GM21723 (cell line): Measurements from ENCODE around the gene SFSWAP.
A peak's percentile ranks its signal among the peaks of the same experiment; 100 is the strongest.
"Not testable (repeated sequence)": the region's sequence is repeated elsewhere in the genome, so short reads cannot be mapped to it uniquely, and the experiment has no call there.

Experiments used
- ATAC-seq: cut with Tn5 transposase; IDR thresholded peaks from one replicate; pipeline ENCODE4 v1.9.1; 2021; ENCODE audit warnings: mild to moderate bottlenecking, moderate library complexity; ENCODE audit not compliant: unreplicated experiment

The SFSWAP gene

DNA sequence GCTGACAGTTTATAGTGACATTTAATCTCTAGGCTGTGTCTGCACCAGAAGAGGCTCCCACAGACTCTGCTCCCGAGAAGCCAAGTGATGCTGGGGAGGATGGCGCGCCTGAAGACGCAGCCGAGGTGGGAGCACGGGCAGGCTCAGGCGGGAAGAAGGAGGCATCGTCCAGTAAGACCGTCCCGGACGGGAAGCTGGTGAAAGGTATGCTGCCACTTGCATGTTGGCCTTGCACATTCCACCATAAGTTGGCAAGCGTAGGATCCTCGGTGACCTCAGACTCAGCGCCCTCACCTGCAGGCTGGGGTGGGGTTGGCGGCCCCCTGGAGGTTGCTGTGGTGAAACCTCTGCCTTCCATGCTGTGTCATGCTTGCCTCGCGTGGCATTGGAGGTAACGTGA, 45.6 kb downstream of the SFSWAP start:
- no peak for ATAC-seq

DNA sequence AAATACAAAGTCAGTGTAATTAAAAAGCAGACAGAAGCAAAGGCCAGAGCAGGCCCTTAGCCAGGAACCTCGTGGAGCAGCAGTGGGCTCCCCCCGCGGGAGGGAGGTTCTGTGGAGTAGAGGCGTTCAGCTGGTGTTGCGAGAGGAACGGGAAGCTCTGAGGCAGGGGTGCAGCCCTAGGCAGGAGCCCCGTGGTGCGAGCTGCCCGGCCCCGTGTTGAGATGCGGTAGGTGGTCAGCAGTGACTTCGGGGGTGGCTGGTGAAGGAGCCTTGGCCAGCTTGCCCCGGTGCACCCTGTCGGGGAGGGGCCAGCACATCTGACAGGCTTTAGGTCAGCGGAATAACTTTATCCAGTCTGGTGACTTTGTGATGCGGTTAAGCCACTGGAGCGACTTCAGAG, 46.2 kb downstream of the SFSWAP start:
- ATAC-seq, result no peak

DNA sequence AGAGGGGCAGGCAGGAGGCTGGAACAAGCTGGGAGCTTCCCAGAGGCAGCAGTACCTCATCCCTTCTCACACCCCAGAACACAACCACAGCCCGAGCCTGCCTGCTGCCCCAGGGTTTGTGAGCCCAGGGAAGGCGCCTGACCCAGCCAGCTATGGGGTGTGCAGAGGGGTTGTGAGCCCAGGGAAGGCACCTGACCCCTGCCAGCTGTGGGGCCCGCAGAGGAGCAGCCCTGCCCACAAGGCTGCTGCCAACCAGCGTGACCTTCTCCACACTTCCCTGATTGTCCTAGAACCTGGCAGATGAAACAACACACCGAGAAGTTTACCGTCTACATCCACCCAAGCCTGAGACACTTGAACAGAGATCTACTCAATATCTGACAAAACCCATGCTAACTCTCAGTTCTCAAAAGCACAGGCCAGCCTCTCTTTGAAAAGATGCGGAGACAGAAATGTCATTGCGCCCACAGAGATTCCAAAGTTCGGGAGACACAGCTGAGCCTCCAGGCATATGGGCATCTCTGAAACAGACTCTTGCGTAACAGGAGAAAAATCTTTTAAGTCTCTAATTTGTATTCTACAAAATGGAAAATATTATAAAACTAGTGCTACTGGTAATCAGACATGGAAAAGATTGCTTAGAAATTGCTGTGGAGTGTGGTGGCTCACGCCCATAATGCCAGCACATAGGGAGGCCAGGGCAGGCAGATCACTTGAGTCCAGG, 47.3 kb downstream of the SFSWAP start:
- no peak for ATAC-seq

DNA sequence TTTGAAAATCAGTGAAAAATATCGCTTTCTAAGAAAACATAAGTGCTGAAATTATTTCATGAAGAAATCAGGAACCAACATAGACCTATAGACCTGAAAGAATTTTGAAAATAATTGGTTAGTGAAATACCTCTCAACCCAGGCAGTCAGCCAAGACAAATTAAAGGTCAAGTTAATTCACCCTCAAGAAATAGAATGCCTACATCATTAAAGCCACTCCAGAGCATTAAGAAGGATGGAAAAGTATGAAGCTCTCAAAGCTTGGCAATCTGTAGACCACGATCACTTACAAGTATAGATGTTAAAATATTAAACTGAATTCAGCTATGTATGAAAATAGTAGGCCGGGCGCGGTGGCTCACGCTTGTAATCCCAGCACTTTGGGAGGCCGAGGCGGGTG, 48.3 kb downstream of the SFSWAP start:
- ATAC-seq, result no peak

DNA sequence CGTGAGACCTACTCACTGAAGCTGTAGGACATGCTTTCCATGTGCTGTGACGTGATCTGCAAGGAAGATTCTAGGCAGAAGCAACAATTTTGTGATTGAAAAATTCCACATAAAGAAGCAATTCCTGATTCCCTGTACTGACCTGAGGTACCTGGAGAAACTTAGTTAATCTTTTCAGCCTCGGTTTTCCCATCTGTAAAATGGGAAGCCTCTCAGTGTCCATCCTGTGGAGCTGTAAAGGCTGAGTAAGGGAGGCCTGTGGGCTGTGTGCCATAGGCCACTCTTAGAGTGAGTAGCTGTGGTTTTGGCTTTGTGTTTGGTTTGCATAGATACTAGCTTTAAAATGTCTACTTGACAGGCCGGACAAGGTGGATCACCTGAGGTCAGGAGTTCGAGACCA, 50.7 kb downstream of the SFSWAP start:
- no peak for ATAC-seq

DNA sequence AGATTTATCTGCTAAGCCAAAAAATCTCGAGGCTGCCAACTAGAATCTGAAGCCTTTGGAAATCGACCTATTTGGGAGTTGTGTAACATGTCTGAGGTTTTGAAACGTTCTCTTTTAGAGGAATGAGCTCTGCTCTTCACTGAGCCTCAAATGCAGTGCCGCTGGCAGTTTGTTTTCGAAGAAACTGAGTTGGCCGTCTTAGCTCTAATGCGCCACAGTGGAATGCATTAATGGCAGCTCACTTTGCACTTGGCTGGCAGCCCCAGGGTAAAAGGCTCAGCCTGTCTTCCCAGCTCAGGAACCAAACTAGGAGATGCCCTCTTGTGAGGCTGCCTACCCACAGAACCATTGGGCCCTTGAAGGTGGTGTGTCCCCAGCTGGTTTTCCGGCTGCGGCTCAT, 53.8 kb downstream of the SFSWAP start:
- no peak for ATAC-seq

DNA sequence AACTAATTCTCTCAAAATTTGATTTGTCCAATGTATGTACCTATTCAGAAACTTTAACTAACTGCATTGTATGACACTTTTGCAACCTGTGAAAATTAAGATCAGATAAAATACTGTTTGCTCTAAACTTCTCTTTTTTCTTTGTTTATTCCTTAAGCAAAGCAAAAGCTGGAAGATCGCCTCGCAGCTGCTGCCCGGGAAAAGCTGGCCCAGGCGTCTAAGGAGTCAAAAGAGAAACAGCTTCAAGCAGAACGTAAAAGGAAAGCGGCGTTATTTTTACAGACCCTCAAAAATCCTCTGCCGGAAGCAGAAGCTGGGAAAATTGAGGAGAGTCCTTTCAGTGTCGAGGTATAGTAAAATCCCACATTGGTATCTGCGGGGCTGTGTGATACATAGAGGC, 55.1 kb downstream of the SFSWAP start:
- ATAC-seq, result no peak

DNA sequence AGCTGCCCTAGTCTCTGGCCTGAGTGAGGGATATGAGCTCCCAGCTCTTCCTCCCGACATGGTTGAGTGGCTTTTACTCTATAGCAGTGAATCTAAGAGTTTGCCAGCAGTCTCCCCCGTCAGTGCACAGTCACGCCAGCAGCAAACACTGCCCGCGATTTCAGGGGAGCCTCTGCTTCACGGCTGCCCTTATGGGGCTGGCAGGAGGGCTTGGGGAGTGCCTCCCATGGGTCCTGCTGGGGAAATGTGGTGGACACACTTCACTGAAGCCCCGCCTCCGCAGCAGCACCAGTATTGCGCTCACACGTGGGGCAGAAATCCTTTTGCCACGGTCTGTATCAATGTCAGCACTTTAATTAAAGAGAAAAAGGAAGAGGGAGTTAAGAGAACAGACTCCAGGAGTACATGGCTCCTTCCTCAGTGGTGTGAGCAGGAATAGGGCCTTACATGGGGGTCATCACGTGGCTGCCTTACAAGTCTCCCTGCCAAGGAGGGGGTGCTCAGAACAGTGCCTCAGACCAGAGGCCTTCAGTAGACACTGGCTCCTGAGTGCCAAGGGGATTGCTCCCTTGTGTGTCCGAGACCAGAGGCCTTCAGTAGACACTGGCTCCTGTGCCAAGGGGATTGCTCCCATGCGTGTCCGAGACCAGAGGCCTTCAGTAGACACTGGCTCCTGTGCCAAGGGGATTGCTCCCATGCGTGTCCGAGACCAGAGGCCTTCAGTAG, 55.7 kb downstream of the SFSWAP start:
- no peak for ATAC-seq

DNA sequence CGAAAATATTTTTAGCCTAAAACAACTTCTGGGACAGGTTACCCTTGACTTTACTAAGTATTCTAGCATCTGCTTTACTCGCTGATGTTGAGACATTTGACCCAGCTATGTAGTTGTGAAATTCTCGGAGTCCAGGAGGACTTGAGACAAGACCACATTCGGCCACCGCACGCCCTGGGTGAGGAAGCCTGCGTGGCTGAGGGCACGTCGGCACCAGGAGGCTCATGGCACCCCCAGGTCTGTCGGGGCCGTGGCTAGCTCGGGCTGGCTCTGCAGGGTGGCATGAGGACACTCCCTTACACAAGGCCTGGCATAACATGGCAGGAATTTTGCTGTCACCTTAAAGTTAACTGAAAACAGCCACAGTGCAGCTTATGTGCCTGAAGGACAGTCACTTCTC, 59.2 kb downstream of the SFSWAP start:
- ATAC-seq, result no peak

DNA sequence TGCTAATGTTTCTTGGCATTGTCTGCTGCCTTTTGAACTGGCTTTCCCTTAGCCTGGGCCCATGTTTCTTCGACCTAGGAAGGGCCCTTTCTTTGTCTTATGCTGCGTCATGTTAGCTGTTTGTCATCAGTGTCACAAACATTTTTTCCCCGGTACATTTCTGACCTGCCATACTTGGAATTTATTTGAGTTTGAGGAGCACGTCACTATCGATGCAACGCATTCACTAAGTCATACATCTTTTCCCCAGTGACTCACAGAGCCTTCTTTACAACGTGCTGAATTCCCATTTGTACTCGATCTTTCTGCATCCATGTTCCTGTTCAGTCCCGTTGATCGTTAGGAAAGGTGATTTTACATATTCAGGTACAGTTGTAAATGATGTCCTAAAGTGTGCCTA, 61.1 kb downstream of the SFSWAP start:
- ATAC-seq, result no peak

DNA sequence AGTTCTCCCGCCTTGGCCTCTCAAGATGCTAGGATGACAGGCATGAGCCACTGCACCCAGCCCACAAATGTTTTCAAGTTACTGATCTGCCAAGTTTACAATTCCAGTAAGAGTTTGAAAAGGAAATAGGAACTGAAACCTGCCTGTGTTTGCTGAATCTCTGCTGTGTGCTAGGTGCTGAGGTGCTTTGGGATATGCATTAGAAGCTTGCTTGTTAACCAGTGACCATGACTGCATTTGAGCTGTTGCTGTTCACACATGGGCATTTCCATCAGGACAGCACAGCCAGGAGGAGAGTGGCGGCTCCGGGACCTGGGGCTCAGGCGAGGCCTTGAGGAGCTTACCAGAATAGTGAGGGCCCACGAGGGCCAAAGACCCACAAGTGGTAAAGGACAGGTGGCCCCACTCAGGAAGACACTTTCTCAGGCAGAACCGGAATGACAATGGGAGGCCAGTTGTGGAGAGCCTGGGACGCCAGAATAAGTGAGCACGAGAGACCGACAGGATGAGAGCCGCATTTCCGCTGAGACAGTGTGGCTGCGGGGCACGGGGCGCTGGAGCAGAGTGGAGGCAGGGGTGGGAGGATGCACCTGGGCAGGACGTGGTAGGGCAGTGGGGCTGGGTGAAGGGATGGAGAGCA, 62.8 kb downstream of the SFSWAP start:
- peak; percentile 83 for ATAC-seq

DNA sequence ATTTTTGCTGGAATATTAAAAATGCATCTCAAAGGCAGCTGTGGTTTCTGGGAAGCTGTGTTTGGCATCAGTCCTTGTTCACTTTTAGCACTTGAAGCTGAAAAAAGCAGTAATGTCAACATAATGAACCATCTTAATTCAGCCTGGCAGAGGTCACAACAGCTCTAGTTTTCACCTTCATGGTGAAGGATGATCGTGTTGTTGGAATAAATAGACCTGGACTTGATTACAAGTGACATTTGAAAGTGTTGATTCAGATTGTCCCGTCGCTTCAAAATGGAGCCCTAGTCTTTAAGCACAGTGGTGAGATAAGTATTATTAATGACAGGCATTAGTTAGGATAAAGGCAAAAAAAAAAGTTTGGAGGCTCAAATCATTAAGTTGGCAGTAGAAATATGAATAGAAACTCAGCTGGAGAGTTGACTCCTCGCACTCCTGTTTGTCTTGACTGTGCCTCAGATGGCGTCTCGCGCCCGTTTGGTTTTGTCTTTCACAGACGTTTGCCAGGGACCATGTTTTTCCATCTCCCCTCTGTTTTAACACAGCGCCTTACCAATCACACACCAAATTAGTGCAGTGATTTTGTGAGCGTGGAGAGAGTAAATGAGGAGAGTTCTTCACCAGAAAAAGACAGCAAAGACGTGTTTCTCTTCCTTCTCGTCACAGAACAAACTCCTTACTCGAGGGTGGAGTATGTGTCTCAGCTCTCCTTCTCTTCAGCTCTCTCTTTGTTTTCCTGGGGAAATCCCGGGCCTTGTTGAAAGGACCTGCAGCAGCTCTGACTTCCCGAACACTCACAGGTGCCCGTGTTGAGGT, 63.9 kb downstream of the SFSWAP start:
- no peak for ATAC-seq

DNA sequence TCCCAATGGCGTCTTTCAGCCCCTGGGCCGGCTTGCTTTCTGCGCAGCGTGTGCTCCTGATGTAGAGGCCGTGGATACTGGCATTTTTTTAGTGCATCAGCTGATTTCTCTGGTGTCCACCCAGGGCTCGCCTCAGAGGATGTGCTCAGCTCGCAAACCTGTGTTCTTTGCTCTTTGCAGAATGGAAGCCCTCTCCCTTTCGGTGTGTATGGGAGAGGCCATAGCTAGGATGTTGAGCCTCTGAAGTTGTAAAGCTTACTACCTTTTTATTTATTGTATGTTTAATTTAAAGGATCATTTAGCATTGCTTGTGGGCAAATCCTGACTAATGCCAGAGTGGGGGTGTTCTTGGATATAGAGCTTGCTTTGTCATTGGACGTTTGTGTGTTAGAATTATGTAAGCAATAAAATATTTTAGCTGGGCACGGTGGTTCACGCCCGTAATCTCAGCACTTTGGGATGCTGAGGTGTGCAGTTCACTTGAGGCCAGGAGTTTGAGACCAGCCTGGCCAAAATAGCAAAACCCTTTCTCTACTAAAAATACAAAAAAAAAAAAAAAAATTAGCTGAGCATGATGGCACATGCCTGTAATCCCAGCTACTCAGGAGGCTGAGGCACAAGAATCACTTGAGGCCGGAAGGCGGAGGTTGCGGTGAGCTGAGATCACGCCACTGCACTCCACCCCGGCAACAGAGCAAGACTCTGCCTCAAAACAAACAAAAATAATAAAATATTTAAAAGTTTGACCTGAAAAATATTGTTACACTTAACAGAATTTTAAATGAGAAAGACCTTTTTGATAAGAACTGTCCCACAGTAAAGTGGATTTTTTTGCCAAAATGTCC, 64.7 kb downstream of the SFSWAP start:
- ATAC-seq, result no peak

DNA sequence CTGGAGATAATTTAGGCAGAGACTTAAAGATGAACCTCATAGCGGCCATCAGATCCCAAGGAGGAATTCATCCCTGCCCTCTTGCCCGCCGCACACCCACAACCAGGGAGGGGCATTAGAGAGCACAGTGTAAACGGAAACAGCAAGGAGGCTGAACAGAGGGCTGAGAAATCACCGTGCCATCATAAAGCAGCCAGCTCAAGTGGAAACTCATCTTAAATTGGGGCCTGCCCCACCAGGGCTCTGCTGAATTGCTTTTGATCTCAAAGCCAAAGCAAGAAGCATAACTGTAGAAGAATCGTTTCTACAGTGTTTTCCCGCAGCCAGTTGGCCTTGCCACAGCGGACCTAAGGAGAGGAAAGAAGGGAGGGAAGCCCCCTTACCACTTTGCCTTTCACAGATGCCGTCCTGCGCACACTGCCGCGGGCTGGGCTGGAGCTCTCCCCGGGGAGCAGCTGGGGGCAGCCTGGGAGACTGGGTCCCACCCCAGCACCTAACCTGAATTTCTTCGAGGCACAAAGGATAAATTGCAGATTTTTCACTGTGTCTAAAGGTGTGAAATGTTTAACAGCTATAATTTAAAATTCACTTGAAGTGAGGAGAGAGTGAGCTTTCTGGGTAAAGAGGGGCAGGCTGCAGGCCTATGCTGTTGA, 65.5 kb downstream of the SFSWAP start:
- ATAC-seq, result peak; percentile 50

DNA sequence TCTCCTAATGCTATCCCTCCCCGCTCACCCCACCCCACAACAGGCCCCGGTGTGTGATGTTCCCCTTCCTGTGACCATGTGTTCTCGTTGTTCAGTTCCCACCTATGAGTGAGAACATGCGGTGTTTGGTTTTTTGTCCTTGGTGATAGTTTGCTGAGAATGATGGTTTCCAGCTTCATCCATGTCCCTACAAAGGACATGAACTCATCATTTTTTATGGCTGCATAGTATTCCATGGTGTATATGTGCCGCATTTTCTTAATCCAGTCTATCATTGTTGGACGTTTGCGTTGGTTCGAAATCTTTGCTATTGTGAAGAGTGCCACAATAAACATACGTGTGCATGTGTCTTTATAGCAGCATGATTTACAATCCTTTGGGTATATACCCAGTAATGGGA, 66.4 kb downstream of the SFSWAP start:
- not testable (repeated sequence) for ATAC-seq

DNA sequence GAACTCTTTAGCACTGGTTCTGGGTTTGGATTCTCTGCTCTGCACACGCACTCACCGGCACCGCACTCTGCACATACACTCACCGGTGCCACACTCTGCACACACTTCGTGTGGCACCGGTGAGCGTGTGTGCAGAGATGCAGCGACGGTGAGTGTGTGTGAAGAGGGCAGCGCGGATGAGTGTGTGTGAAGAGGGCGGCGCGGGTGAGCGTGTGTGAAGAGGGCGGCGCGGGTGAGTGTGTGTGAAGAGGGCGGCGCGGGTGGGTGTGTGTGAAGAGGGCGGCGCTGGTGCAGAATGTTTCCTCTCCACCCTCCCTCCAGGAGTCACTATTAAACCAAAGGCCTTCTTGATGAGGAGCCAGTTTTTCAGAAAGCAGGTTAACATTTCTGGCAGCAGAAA, 68.1 kb downstream of the SFSWAP start:
- no peak for ATAC-seq

DNA sequence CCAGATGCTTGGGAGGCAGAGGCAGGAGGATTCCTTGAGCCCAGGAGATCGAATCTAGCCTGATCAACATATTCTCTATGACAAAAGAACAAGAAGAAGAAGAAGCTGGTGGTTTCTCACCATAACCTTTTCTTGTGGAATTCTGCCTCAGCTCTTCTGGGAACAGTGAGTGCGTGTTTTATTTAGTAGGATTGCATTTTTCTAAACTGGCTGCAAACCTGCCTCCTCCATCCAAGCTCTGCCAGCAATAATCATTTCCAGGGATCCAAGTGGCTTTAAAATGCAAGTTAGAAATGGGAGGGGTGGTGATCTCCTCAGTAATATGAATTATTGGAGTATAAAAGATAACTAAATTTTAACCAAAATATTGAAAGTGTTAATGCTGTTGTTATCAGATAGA, 71.2 kb downstream of the SFSWAP start:
- no peak for ATAC-seq

DNA sequence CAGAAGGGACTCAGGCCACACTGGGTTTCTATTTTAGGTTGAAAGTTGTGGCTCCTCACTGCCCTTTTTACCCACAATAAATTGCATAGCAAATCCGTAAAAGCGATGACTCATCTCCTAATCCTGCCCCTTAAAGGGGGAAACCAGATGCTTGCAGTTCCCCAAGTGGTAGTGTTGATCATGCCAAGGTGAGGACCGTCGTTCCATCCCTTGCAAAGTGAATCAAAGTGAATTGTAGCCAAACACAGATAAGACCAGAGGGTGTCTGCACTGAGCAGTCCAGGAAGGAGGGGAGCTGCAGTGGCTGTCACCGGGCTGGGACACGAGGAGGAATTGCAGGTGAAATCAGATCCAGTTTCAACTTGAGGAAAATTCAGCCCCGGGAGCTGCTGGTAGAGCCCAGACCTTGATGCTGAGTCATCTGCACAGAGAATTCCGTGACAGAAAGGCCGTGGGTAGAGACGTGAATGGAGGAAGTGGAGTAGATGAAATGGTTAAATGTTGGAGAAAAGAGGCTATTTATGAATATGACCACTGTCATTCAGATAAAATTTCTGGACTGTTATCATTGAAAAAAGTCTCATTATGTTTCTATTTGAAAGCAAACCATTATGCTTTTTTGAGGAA, 73.1 kb downstream of the SFSWAP start:
- no peak for ATAC-seq
